Measurements from ENCODE around the gene SEC62.

Gene SEC62

GRCh38 chr3:169966428-169966950 is at the start of gene SEC62:
SEC62 (plus strand) TSS chr3:169966807; CDS start chr3:169966823, 16 bp downstream.
- peak; percentile 94 to 95 for DNase-seq

GRCh38 chr3:169923189-169923588 is 43.4 kb upstream of the SEC62 start:
- no peak for DNase-seq

DNA sequence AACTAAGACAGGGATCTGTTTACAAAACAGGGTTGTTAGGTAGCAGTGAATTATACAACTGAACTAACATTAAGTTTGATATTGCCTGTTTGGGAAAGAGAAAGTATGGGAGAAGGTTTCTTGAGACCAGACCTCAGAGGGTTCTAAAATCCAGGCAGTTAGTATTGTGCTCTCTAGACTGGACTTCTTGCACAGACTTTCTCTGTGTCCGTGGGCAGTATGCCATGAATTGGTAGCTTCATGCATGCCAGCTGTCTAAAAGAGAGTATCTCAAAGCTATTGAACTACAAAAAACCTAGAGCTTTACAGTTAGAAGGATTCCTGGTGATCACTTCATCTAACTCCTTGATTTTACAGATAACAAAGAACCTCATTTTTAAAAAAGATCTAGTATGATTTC is 42.8 kb upstream of the SEC62 start:
- DNase-seq, result no peak

DNA sequence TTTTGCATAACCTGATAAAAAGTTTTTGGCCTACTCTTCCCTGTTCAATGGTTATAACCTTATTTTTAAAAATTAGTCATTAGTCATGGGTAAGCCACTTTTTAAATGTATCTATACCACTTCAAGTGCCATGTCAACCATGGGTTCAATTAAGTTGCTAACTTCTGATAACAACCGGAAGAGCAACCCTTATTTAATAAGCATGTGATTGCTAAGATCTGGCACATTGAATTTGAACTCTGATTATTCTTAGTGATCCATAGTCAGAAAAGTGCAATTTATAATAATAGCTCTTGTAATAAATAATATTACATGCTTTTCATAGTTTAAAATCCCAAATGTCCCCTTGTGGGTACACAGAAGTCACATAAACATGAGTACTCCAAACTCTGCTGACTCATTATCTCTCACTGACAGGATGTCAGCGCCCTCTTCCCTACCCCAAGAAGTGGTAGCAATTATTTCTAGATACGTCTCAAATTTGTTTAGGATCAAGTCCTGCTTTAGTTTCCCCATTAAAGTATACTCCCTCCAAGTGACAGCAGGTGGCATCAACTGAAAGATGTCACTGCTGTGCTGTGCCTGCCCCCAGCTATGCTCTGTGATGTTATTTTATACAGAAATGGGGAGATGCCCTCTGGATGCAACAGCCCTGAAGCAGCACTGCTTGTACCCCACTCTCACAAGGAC is 36.6 kb upstream of the SEC62 start:
- DNase-seq, result peak in 1 of 2 donors; percentile 32

DNA sequence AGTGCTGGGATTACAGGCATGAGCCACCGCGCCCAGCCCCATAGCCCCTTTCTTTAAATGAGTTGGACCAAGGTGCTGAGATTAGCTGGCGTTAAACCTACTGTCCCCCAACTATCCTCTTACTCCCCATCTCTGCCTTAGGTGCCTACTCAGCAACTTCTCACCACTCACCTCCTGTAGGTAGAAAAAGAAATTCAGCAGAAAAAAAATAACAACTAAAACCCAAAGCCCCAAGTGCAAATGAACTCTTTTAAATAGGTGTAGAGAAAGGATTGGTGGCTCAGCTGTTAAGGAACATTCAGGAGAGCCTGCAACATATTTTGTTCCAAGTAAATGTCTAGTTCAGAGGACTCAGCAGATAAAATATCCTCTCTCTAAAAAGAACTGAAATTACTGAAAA is 35.8 kb upstream of the SEC62 start:
- no peak for DNase-seq

- peak in 1 of 2 donors; percentile 59 for DNase-seq
These were observed 34.7 kb upstream of the SEC62 start for GRCh38 chr3:169931747-169932520.

DNA sequence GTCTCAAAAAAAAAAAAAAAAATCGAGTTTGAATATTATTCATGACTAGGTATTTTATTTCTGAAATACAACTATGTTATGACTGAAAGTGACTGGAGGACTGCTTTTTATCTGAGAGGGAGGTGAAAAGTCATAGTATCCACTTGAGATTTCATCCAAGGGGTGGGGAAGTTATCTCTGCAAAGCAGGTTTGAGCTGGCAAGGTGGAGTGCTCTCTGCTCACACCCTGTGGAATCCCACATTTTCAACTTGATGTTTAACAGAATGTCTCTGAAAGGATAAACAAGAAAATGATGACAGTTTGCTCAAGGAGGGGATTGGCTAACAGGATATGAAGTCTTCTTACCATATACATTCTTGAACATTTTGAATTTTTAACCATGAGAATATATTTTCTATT is 27.3 kb upstream of the SEC62 start:
- no peak for DNase-seq

DNA sequence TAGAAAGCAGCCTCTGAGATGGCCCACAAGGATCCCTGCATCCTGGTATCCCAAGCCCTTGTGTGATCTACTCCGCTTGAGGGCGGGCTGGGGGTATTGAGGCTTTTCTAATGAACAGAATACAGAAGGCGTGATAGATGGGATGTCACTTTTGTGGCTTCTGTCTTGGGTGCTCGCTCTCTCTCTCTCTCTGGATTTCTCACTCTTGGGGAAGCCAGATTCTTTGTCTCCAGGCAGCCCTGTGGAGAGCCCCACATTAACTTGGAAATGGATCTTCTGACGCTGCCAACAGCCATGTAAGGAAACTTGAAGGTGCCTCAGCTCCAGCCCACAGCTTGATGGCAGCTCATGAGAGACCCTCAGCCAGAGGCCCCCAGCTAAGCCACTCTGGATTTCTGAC is 26.9 kb upstream of the SEC62 start:
- DNase-seq, result no peak

- peak in 1 of 2 donors; percentile 35 for DNase-seq
These were observed 26.0 kb upstream of the SEC62 start for GRCh38 chr3:169940470-169941181.

DNA sequence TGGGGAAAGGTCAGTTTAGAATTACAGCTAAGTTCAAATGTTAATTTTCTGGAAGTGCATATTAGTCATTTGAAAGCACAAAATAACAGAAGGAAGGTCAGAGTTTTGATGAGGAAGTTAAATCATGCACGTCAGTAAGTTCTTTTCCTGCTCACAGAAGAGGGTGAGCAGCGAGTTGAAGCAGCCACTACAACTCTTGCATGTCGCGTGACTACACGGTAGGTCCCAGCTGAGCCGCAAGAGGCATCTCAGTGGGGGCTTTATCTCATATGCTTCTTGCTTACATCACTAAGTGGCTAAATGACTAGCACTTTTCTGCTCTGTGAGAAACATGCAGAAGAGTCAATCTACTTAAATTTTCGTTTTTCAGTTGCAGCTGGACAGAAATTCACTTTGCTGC is 21.3 kb upstream of the SEC62 start:
- peak in 1 of 2 donors; percentile 84 for DNase-seq

DNA sequence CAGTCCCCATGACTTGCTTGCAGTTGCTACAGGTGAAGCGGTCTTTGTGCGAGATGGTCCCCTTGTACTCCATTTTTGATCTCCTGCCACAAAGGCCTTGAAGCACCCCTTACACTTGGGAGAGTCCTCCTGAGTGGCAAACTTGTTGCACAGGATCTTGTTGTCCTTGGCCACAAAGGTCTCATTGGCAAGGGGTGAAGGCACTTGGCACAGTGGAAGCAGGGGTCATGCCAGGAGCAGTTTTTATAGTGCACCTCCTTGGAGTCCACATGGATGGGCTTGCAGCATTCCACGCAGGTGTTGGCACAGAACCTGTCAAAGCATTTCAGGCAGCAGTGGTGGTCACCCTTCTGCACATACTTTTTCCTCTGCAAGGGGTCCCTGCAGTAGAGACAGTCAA is 20.3 kb upstream of the SEC62 start:
- DNase-seq, result no peak

DNA sequence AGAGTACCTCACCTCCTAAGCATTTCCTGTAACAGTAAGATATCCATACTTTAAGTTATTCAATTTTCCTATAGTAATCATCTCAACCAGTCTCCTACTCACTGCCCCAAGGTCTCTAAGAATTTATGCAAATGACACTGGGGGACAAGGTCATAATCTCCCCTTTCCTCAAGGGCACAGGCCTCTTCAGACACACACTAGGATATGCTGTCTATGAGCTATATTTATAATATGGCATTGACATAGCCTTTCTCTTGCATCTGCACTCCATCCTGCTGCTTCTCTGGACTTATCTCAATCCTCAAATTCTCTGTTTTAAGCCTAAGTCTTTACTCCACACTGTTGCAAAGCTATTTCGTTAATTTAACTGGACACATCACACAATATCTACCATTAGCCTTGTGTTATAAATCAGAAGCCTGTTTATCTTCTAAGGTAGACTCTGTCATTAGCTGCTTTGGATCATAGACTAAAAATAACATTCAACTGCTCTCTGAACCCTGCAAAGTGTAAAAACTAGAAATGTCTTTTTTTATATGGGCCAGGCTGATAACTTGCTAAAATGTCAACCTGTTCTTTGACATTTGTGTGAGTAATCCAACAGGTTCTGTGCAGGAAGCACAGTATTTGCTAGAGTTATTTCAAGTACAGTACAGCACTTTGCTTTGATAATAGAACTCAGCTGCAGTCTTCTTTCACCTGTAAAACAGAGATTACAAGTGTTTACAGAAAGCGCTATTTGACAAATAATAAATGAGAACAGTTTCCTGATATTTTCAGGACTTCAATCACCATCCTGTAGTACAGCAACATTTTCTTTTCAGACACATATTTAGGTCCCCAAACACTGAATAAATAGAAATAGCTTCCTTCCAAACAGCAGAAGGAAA is 17.8 kb upstream of the SEC62 start:
- no peak for DNase-seq

DNA sequence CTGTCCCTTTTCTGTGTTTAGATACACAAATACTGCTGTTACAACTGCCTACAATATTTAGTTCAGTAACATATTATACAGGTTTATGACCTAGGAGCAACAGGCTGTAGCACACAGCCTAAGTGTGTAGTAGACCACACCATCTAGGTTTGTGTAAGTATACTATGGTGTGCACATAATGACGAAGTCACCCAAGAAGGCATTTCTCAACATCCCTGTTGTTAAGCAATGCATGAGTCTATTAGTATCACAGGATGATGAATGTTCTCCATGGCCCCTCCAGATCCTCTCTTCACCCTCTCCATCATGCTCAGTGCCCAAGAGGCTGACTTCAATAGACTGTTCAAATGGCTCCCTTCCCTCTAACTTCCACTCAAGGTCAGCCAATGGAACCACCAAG is 14.6 kb upstream of the SEC62 start:
- peak in 1 of 2 donors; percentile 27 for DNase-seq

DNA sequence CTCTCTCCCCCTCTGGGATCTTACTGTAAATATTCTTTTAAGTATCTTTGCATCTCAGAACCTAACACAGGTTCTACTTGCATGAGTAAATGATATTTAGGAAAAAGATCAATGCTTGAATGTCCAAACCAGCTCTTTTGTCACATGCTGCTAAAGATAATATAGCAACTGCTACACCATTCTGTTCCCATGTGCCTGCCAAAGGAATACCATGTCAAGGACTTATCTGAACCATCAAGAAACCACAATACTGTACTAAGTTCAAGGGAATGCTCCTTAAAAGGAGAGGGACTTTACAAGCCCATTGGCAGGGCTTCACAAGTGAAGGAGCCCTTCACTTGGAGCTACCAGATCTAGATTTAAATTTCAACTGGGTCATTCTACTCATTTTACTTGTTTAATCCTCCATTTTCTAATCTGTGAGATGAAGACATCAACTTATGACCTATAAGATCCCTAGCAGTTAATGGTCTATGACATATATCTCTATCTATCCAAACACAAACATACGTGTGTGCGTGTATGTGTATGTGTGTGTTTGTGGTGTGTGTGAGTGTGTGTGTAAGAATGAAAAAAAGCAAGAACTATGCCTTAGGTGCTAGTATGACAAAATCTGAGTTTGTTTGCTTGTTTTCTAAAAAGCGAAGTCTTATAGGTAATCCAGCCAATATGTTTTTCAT is 13.0 kb upstream of the SEC62 start:
- no peak for DNase-seq

DNA sequence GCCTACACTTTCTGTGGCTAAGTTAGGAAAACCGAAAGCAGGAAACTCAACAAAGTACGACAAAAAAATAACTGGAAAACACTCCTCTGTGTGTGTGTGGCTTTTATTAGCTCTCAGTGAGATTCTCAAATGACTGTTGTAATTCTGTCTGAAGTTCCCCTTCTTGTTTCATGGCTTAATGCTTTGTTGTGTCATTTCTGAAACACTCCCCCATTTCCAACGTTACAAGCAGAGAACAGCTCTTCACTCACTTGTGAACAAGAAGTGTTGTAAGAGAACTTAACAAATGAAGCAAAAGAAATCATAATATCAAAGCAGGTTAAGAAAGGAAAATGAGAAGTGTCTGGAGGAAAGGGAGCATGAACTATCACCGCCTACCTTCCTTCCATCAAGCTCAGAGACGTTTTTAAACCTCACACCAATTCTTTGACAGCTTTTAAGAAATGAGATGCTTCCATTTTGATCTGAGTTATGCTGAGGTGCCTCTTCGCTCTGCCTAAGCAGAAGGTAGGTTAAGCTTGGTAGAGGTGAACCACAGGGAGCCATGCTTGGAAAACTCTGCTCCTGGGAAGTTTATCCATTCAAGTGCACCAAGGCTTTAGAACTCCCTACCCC is 12.4 kb upstream of the SEC62 start:
- no peak for DNase-seq

DNA sequence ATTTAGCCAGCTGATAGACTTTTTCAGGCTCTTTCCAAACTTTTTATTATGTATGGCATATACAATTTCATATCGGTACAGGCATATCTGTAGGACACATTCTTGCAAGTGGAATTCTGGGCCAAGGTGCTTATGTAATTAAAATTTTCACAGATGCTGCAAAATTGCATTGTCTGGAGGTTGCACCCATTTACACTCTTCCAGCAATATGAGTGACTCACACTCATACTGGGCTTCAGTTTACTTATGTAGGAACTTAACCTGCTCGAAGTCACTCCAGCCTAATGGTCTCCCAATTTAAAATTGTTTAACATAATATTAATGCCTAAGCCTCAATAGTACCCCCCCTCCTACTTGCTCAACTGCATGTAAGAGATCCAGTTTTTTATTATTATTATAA is 11.2 kb upstream of the SEC62 start:
- no peak for DNase-seq

DNA sequence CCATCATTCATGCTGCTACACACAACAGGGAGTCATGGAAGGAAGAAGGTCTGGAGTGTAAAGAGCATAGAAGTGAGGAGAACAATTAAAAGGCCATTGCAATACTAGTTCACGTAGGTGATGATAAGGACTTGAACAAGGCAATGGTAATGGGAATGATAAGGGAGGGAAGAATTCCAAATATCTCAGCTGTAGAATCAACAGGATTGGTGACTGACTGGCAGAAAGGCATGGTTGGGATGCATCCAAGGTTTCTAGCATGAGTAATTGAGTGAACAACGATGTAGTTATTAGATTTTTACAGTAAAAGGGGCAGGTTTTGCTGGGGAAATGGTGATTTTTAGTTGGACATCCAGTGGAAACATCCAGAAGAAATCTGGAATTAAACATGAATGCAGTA is 2.4 kb upstream of the SEC62 start:
- no peak for DNase-seq

DNA sequence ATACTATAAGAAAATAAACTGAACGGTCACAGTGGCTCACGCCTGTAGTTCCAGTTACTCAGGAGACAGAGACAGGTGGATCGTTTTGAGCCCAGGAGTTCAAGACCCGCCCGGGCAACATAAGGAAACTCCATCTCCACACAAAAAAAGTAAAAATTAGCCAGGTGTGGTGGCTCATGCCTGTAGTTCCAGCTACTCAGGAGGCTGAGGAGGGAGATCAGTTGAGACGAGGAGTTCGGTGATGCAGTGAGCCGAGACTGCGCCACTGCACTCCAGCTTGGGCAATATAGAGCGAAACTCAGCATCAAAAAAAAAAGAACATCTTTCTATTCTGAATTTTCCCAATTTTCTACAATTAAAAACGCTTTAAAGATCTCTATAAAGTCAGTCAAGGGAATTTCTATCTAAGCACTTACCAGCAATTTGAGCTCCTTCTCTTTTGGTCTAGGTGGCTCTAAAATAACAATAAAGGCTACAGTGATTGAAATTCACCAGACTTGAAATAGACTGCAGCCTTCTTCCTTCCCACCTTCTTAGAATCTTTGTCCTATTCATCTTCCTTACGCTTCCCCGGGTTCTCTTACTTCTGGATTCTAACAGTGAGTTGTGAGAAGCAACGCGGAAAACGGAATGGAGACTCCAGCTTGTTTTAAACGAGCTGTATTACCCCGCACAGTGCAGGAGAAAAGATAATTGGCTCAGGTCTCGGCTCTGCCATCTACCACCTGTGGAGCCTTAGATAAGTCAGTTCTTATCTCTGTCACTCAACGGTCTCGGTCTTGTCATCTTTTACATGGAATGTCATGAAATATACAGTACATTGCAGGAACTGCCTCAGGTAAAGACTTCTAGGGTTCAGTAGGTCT is 812 bp upstream of the SEC62 start:
- no peak for DNase-seq

- DNase-seq, result peak; percentile 39 to 43
These were observed 626 bp downstream of the SEC62 start for GRCh38 chr3:169966951-169967915.

Measured in CD4-positive, alpha-beta T cell treated with Interleukin-1 beta for 1 hour (primary cell).